ENCODE results near the gene TMEM150B. TPM values are rescaled to one million over a fixed set of nuclear protein-coding genes. Genes with fewer than 3 reads are reported as not detected.

TMEM150B gene
- total and polyA plus RNA-seq, 9 donors = 0.36 to 3.8 (median 0.81) TPM

GRCh38 chr19:55276720-55277430, 48.3 kb downstream of the TMEM150B start:
- 95% methylated on average over 10 of the region's 15 CpGs for WGBS (ENCODE audit: insufficient coverage)
- DNase-seq = no peak
- Histone ChIP-seq H3K9me3 (replicated peaks; ENCODE audit: control insufficient read depth, low read depth, low read length) (no peaks in the 10 kb centered on the region), H3K4me1 (ENCODE audit: control insufficient read depth, insufficient read depth, low read length) (peaks cover 12% of the 10 kb centered on the region), H3K4me3 (ENCODE audit: low read length) (no peak overlapping the region), H3K36me3 (ENCODE audit: control insufficient read depth, insufficient read depth, low read length) (peaks cover 49% of the 10 kb centered on the region), H3K27ac (ENCODE audit: low read length) (no peak overlapping the region), H3K27me3 (ENCODE audit: control insufficient read depth, insufficient read depth, low read length) (no peaks in the 10 kb centered on the region)

- DNase-seq = no peak
- Histone ChIP-seq H3K27me3 (ENCODE audit: control insufficient read depth, insufficient read depth, low read length) (no peaks in the 10 kb centered on the region), H3K27ac (ENCODE audit: low read length) (no peak overlapping the region), H3K4me3 (ENCODE audit: low read length) (no peak overlapping the region), H3K9me3 (replicated peaks; ENCODE audit: control insufficient read depth, low read depth, low read length) (no peaks in the 10 kb centered on the region), H3K36me3 (ENCODE audit: control insufficient read depth, insufficient read depth, low read length) (peaks cover 56% of the 10 kb centered on the region), H3K4me1 (ENCODE audit: control insufficient read depth, insufficient read depth, low read length) (peaks cover 12% of the 10 kb centered on the region)
- 83% methylated on average over 6 of the region's 17 CpGs for WGBS (ENCODE audit: insufficient coverage)
These were observed 49.1 kb downstream of the TMEM150B start for GRCh38 chr19:55275851-55276719.

GRCh38 chr19:55273978-55274707, 51.0 kb downstream of the TMEM150B start:
- no peak for DNase-seq
- no peak overlapping the region for H3K4me3 ChIP-seq (ENCODE audit: low read length)
- H3K36me3 ChIP-seq (ENCODE audit: control insufficient read depth, insufficient read depth, low read length) = peaks cover 69% of the 10 kb centered on the region
- peaks cover 3% of the 10 kb centered on the region for H3K4me1 ChIP-seq (ENCODE audit: control insufficient read depth, insufficient read depth, low read length)
- H3K27me3 ChIP-seq (ENCODE audit: control insufficient read depth, insufficient read depth, low read length) = no peaks in the 10 kb centered on the region
- 88% methylated on average over 29 of the region's 36 CpGs for WGBS (ENCODE audit: insufficient coverage)
- no peaks in the 10 kb centered on the region for H3K9me3 ChIP-seq (replicated peaks; ENCODE audit: control insufficient read depth, low read depth, low read length)
- no peak overlapping the region for H3K27ac ChIP-seq (ENCODE audit: low read length)

GRCh38 chr19:55272142-55272541, 53.0 kb downstream of the TMEM150B start:
- no peak for DNase-seq
- Histone ChIP-seq H3K27me3 (ENCODE audit: control insufficient read depth, insufficient read depth, low read length) (no peaks in the 10 kb centered on the region), H3K9me3 (replicated peaks; ENCODE audit: control insufficient read depth, low read depth, low read length) (no peaks in the 10 kb centered on the region), H3K4me3 (ENCODE audit: low read length) (no peak overlapping the region), H3K27ac (ENCODE audit: low read length) (no peak overlapping the region), H3K36me3 (ENCODE audit: control insufficient read depth, insufficient read depth, low read length) (peaks cover 64% of the 10 kb centered on the region), H3K4me1 (ENCODE audit: control insufficient read depth, insufficient read depth, low read length) (no peaks in the 10 kb centered on the region)
- WGBS (ENCODE audit: insufficient coverage) = 89% methylated on average over 17 of the region's 18 CpGs

DNA sequence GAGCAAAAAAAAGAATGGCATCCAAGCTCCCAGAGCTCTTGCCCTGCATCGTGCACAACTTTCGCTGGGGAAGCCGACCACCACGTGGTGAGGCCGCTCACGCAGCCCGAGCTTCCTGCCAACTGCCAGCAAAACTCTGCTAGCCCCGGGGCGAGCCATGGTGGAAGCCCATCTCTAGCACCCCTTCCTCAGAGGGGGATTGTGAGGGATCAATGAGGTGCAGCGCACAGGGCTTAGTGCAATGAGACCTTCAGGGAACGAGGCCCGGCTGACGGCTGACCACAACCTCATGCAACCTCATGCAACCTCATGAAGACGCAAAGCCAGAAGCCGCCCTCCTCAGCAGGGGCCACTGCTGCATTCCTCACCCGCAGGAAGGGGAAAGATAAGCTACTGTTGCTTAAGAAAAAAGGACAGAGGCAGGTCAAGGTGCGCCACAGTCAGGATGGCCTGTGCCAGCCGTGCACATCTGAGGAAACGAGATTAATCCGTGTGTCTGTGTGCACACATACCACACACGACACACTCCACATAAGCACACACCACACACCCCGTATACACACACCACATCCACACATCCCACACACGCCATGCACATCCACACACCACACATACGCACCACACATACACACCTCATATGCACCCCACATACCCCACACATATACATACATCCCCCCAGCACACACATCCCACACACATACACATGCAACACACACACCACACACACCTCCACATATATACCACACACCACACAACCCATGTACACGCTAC, 54.8 kb downstream of the TMEM150B start:
- H3K4me1 ChIP-seq (ENCODE audit: control insufficient read depth, insufficient read depth, low read length) = no peaks in the 10 kb centered on the region
- no peak overlapping the region for H3K4me3 ChIP-seq (ENCODE audit: low read length)
- 93% methylated on average over 15 of the region's 25 CpGs for WGBS (ENCODE audit: insufficient coverage)
- peaks cover 53% of the 10 kb centered on the region for H3K36me3 ChIP-seq (ENCODE audit: control insufficient read depth, insufficient read depth, low read length)
- H3K27ac ChIP-seq (ENCODE audit: low read length) = no peak overlapping the region
- no peaks in the 10 kb centered on the region for H3K9me3 ChIP-seq (replicated peaks; ENCODE audit: control insufficient read depth, low read depth, low read length)
- H3K27me3 ChIP-seq (ENCODE audit: control insufficient read depth, insufficient read depth, low read length) = no peaks in the 10 kb centered on the region
- no peak for DNase-seq

DNA sequence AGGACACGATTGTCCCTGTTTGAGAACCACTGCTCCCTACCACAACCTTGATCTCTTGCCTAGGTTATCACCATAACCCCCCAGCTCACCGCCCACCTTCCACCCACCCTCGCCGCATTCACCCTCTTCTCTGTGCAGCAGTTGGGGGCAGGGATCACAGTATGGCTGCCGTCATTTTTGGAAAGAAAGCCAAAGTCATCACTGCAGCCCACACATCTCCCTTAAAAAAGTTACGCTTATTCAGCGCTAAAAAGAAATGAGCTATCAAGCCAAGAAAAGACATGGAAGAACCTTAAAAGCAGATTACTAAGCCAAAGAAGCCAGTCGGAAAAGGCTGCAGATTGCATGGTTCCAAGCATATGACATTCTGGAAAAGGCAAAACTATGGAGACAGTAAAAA, 55.8 kb downstream of the TMEM150B start:
- DNase-seq = no peak
- no peaks in the 10 kb centered on the region for H3K27me3 ChIP-seq (ENCODE audit: control insufficient read depth, insufficient read depth, low read length)
- H3K4me1 ChIP-seq (ENCODE audit: control insufficient read depth, insufficient read depth, low read length) = no peaks in the 10 kb centered on the region
- 85% methylated on average over 6 of the region's 8 CpGs for WGBS (ENCODE audit: insufficient coverage)
- no peak overlapping the region for H3K4me3 ChIP-seq (ENCODE audit: low read length)
- H3K9me3 ChIP-seq (replicated peaks; ENCODE audit: control insufficient read depth, low read depth, low read length) = no peaks in the 10 kb centered on the region
- peaks cover 42% of the 10 kb centered on the region for H3K36me3 ChIP-seq (ENCODE audit: control insufficient read depth, insufficient read depth, low read length)
- no peak overlapping the region for H3K27ac ChIP-seq (ENCODE audit: low read length)

- Histone ChIP-seq H3K9me3 (replicated peaks; ENCODE audit: control insufficient read depth, low read depth, low read length) (no peaks in the 10 kb centered on the region), H3K4me3 (ENCODE audit: low read length) (no peak overlapping the region), H3K4me1 (ENCODE audit: control insufficient read depth, insufficient read depth, low read length) (no peaks in the 10 kb centered on the region), H3K27ac (ENCODE audit: low read length) (no peak overlapping the region), H3K36me3 (ENCODE audit: control insufficient read depth, insufficient read depth, low read length) (peaks cover 28% of the 10 kb centered on the region), H3K27me3 (ENCODE audit: control insufficient read depth, insufficient read depth, low read length) (no peaks in the 10 kb centered on the region)
- DNase-seq = no peak
- 92% methylated on average over 2 of the region's 4 CpGs for WGBS (ENCODE audit: insufficient coverage)
These were observed 58.3 kb downstream of the TMEM150B start for GRCh38 chr19:55266840-55267239.

- no CpG with 5 or more reads among the region's 3 CpGs for WGBS (ENCODE audit: insufficient coverage)
- Histone ChIP-seq H3K36me3 (ENCODE audit: control insufficient read depth, insufficient read depth, low read length) (peaks cover 25% of the 10 kb centered on the region), H3K27ac (ENCODE audit: low read length) (no peak overlapping the region), H3K27me3 (ENCODE audit: control insufficient read depth, insufficient read depth, low read length) (no peaks in the 10 kb centered on the region), H3K4me1 (ENCODE audit: control insufficient read depth, insufficient read depth, low read length) (no peaks in the 10 kb centered on the region), H3K9me3 (replicated peaks; ENCODE audit: control insufficient read depth, low read depth, low read length) (no peaks in the 10 kb centered on the region), H3K4me3 (ENCODE audit: low read length) (no peak overlapping the region)
- no peak for DNase-seq
These were observed 58.7 kb downstream of the TMEM150B start for GRCh38 chr19:55266404-55266803.

DNA sequence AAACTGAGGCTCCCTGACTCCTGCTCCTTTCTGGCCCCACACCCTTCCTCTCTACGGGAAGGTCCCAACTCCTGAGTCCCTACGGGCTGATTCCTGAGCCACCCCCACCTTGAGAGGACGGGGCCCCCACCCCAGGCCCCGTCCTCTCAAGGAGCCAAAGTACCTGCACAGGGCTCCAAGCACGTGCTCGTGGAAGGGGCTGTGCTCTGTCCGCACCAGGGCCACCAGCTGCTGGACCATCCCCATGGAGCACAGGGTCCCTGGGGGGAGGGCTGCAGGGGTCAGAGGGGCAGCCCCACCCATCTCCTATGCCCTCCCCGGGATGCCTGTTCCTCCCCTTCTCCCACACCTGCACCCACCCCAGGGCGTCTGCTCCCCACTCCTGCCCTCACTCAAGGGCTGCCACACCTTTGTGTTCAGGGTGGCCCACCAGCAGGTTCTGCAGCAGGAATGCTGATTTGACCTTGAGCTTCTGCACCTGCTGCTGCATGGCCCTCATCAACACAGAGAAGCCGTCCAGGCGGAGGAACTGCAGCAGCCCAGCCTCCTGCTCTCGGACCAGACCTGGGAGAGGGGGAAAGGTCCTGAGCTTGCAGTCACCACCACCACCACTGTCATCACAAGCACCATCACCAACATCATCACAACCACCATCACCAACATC, 59.3 kb downstream of the TMEM150B start:
- Histone ChIP-seq H3K27ac (ENCODE audit: low read length) (no peak overlapping the region), H3K9me3 (replicated peaks; ENCODE audit: control insufficient read depth, low read depth, low read length) (no peaks in the 10 kb centered on the region), H3K4me1 (ENCODE audit: control insufficient read depth, insufficient read depth, low read length) (no peaks in the 10 kb centered on the region), H3K4me3 (ENCODE audit: low read length) (no peak overlapping the region), H3K27me3 (ENCODE audit: control insufficient read depth, insufficient read depth, low read length) (no peaks in the 10 kb centered on the region), H3K36me3 (ENCODE audit: control insufficient read depth, insufficient read depth, low read length) (peaks cover 21% of the 10 kb centered on the region)
- DNase-seq = no peak
- WGBS (ENCODE audit: insufficient coverage) = 95% methylated on average over 7 of the region's 12 CpGs

Data from muscle of leg (tissue), 11 donors.